Measurements from ENCODE around the gene UHRF2. TPM values are rescaled to one million over a fixed set of nuclear protein-coding genes. Genes with fewer than 3 reads are reported as not detected.

UHRF2 gene
- polyA plus RNA-seq, 2 donors: 9.9 to 13.7 TPM

GRCh38 chr9:6426117-6426516, 13.1 kb downstream of the UHRF2 start:
- no peaks in the 10 kb centered on the region for H3K4me1 ChIP-seq (ENCODE audit: control insufficient read depth in 2 of 2, insufficient read depth in 2 of 2, low read length in 1 of 2)

DNA sequence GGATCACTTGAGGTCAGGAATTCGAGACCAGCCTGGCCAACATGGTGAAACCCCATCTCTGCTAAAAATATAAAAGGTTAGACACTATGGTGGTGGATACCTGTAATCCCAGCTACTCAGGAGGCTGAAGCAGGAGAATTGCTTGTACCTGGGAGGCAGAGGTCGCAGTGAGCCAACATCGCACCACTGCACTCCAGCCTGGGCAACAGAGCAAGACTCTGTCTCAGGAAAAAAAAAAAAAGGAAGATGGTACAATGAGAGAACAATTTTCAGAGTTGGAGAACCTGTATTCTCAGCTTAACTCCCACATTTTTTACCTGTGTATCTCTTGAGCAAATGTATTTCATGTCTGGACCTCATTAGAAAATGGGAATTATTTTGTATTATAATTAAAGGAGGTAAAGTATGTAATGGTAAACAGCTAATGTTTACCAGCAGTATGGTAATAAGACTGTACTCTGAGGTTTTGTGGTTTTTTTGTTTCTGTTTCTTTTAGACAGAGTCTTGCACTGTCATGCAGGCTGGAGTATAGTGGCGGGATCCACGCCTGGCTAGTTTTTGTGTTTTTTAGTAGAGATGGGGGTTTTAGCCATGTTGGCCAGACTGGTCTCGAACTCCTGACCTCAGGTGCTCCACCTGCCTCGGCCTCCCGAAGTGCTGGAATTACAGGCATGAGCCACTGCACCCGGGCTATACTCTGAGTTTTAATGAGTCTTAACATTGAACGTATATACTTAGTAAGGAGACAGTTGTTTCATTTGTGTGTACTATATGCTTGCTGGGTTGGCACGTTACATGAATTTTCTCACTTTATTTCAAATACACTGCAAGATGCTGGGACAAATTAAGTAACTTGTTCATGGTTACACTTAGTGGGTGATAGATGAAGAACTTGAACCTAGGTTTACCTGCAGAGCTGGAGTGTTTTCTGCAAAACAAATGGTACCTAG, 16.2 kb downstream of the UHRF2 start:
- 83 to 87% methylated on average over 11 of the region's 11 CpGs for WGBS, 2 donors
- no peaks in the 10 kb centered on the region for H3K27me3 ChIP-seq (ENCODE audit: control insufficient read depth in 1 of 2, insufficient read depth in 2 of 2, low read length in 2 of 2)
- H3K9me3 ChIP-seq (ENCODE audit: control insufficient read depth in 2 of 2, insufficient read depth in 1 of 2, low read depth in 1 of 2, low read length in 1 of 2): no peaks in the 10 kb centered on the region
- H3K27ac ChIP-seq (ENCODE audit: low read depth in 2 of 2, low read length in 1 of 2): no peak overlapping the region
- no peaks in the 10 kb centered on the region for H3K4me1 ChIP-seq (ENCODE audit: control insufficient read depth in 2 of 2, insufficient read depth in 2 of 2, low read length in 1 of 2)
- no peak overlapping the region for H3K4me3 ChIP-seq (ENCODE audit: low read depth in 1 of 2, low read length in 2 of 2)
- no peaks in the 10 kb centered on the region for H3K36me3 ChIP-seq (ENCODE audit: control insufficient read depth in 2 of 2, insufficient read depth in 2 of 2, low read length in 1 of 2)

More at GRCh38 chr9:6426117-6426516, 13.1 kb downstream of the UHRF2 start:
- H3K27ac ChIP-seq (ENCODE audit: low read depth in 2 of 2, low read length in 1 of 2): no peak overlapping the region
- no peaks in the 10 kb centered on the region for H3K36me3 ChIP-seq (ENCODE audit: control insufficient read depth in 2 of 2, insufficient read depth in 2 of 2, low read length in 1 of 2)
- no peaks in the 10 kb centered on the region for H3K27me3 ChIP-seq (ENCODE audit: control insufficient read depth in 1 of 2, insufficient read depth in 2 of 2, low read length in 2 of 2)
- H3K4me3 ChIP-seq (ENCODE audit: low read depth in 1 of 2, low read length in 2 of 2): no peak overlapping the region
- WGBS, 2 donors: 81 to 84% methylated on average over 2 of the region's 2 CpGs
- H3K9me3 ChIP-seq (ENCODE audit: control insufficient read depth in 2 of 2, insufficient read depth in 1 of 2, low read depth in 1 of 2, low read length in 1 of 2): no peaks in the 10 kb centered on the region

DNA sequence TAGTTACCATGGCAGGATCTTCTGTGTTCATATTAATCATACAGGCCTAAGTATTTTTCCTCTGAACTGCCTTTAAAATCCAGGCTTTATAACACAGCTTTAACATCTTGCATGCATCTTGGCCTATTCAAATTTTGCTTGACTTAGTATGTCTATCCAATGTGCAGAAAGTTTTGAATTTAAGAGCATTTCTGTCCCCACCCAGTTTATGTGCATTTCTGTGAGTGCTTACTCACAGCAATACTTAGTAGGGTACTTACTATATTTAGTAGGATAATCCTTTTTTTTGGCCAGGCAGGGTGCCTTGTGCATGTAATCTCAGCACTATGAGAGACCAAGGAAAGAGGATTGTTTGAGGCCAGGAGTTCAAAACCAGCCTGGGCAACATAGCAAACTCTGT, 18.0 kb downstream of the UHRF2 start:
- Histone ChIP-seq H3K9me3 (ENCODE audit: control insufficient read depth in 2 of 2, insufficient read depth in 1 of 2, low read depth in 1 of 2, low read length in 1 of 2) (no peaks in the 10 kb centered on the region), H3K27me3 (ENCODE audit: control insufficient read depth in 1 of 2, insufficient read depth in 2 of 2, low read length in 2 of 2) (no peaks in the 10 kb centered on the region), H3K27ac (ENCODE audit: low read depth in 2 of 2, low read length in 1 of 2) (no peak overlapping the region), H3K36me3 (ENCODE audit: control insufficient read depth in 2 of 2, insufficient read depth in 2 of 2, low read length in 1 of 2) (peaks cover 0 to 3% of the 10 kb centered on the region in 2 donors), H3K4me3 (ENCODE audit: low read depth in 1 of 2, low read length in 2 of 2) (no peak overlapping the region), H3K4me1 (ENCODE audit: control insufficient read depth in 2 of 2, insufficient read depth in 2 of 2, low read length in 1 of 2) (no peaks in the 10 kb centered on the region)

DNA sequence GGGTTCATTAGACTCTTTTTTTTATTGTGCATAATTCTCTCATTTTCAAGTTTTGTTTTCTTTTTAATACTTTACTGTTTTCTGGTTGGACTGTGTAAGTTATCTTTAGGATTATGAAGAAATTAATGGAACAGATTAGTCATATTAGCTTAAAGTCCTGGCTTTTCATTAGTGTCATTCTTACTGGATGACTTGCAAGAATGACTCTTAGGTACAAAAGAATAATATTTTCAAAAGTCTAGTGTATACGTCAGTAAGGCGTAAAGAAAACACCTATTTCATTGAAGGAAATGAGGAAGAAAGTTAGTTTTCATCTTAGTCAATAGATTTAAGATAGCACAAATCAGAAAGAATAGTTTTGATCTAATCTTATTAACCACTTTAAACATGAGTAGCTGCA, 20.4 kb downstream of the UHRF2 start:
- H3K4me3 ChIP-seq (ENCODE audit: low read depth in 1 of 2, low read length in 2 of 2): no peak overlapping the region
- 54 to 60% methylated on average over 2 of the region's 2 CpGs for WGBS, 2 donors
- no peaks in the 10 kb centered on the region for H3K9me3 ChIP-seq (ENCODE audit: control insufficient read depth in 2 of 2, insufficient read depth in 1 of 2, low read depth in 1 of 2, low read length in 1 of 2)
- no peaks in the 10 kb centered on the region for H3K27me3 ChIP-seq (ENCODE audit: control insufficient read depth in 1 of 2, insufficient read depth in 2 of 2, low read length in 2 of 2)
- no peaks in the 10 kb centered on the region for H3K4me1 ChIP-seq (ENCODE audit: control insufficient read depth in 2 of 2, insufficient read depth in 2 of 2, low read length in 1 of 2)
- peaks cover 3% of the 10 kb centered on the region in 2 donors for H3K36me3 ChIP-seq (ENCODE audit: control insufficient read depth in 2 of 2, insufficient read depth in 2 of 2, low read length in 1 of 2)
- H3K27ac ChIP-seq (ENCODE audit: low read depth in 2 of 2, low read length in 1 of 2): no peak overlapping the region

- 82 to 83% methylated on average over 9 of the region's 9 CpGs for WGBS, 2 donors
- Histone ChIP-seq H3K4me1 (ENCODE audit: control insufficient read depth in 2 of 2, insufficient read depth in 2 of 2, low read length in 1 of 2) (no peaks in the 10 kb centered on the region), H3K36me3 (ENCODE audit: control insufficient read depth in 2 of 2, insufficient read depth in 2 of 2, low read length in 1 of 2) (peaks cover 3% of the 10 kb centered on the region in 2 donors), H3K4me3 (ENCODE audit: low read depth in 1 of 2, low read length in 2 of 2) (no peak overlapping the region), H3K9me3 (ENCODE audit: control insufficient read depth in 2 of 2, insufficient read depth in 1 of 2, low read depth in 1 of 2, low read length in 1 of 2) (no peaks in the 10 kb centered on the region), H3K27me3 (ENCODE audit: control insufficient read depth in 1 of 2, insufficient read depth in 2 of 2, low read length in 2 of 2) (no peaks in the 10 kb centered on the region), H3K27ac (ENCODE audit: low read depth in 2 of 2, low read length in 1 of 2) (no peak overlapping the region)
Measured at GRCh38 chr9:6439051-6439703, 26.2 kb downstream of the UHRF2 start.

- WGBS, 2 donors: 56 to 67% methylated on average over 3 of the region's 3 CpGs
- Histone ChIP-seq H3K9me3 (ENCODE audit: control insufficient read depth in 2 of 2, insufficient read depth in 1 of 2, low read depth in 1 of 2, low read length in 1 of 2) (no peaks in the 10 kb centered on the region), H3K4me3 (ENCODE audit: low read depth in 1 of 2, low read length in 2 of 2) (no peak overlapping the region), H3K27me3 (ENCODE audit: control insufficient read depth in 1 of 2, insufficient read depth in 2 of 2, low read length in 2 of 2) (no peaks in the 10 kb centered on the region), H3K4me1 (ENCODE audit: control insufficient read depth in 2 of 2, insufficient read depth in 2 of 2, low read length in 1 of 2) (no peaks in the 10 kb centered on the region), H3K36me3 (ENCODE audit: control insufficient read depth in 2 of 2, insufficient read depth in 2 of 2, low read length in 1 of 2) (peaks cover 0 to 3% of the 10 kb centered on the region in 2 donors), H3K27ac (ENCODE audit: low read depth in 2 of 2, low read length in 1 of 2) (no peak overlapping the region)
Measured at GRCh38 chr9:6440405-6440804, 27.4 kb downstream of the UHRF2 start.

- Histone ChIP-seq H3K4me1 (ENCODE audit: control insufficient read depth in 2 of 2, insufficient read depth in 2 of 2, low read length in 1 of 2) (no peaks in the 10 kb centered on the region), H3K27me3 (ENCODE audit: control insufficient read depth in 1 of 2, insufficient read depth in 2 of 2, low read length in 2 of 2) (no peaks in the 10 kb centered on the region), H3K4me3 (ENCODE audit: low read depth in 1 of 2, low read length in 2 of 2) (no peak overlapping the region), H3K36me3 (ENCODE audit: control insufficient read depth in 2 of 2, insufficient read depth in 2 of 2, low read length in 1 of 2) (peaks cover 0 to 3% of the 10 kb centered on the region in 2 donors), H3K27ac (ENCODE audit: low read depth in 2 of 2, low read length in 1 of 2) (no peak overlapping the region), H3K9me3 (ENCODE audit: control insufficient read depth in 2 of 2, insufficient read depth in 1 of 2, low read depth in 1 of 2, low read length in 1 of 2) (no peaks in the 10 kb centered on the region)
- WGBS, 2 donors: 45 to 53% methylated on average over 1 of the region's 1 CpG
Measured at GRCh38 chr9:6441269-6441668, 28.3 kb downstream of the UHRF2 start.

GRCh38 chr9:6443661-6444060, 30.7 kb downstream of the UHRF2 start:
- no peaks in the 10 kb centered on the region for H3K36me3 ChIP-seq (ENCODE audit: control insufficient read depth in 2 of 2, insufficient read depth in 2 of 2, low read length in 1 of 2)
- no peaks in the 10 kb centered on the region for H3K4me1 ChIP-seq (ENCODE audit: control insufficient read depth in 2 of 2, insufficient read depth in 2 of 2, low read length in 1 of 2)
- WGBS, 2 donors: 21 to 31% methylated on average over 1 of the region's 1 CpG
- no peak overlapping the region for H3K4me3 ChIP-seq (ENCODE audit: low read depth in 1 of 2, low read length in 2 of 2)
- H3K27me3 ChIP-seq (ENCODE audit: control insufficient read depth in 1 of 2, insufficient read depth in 2 of 2, low read length in 2 of 2): no peaks in the 10 kb centered on the region
- no peaks in the 10 kb centered on the region for H3K9me3 ChIP-seq (ENCODE audit: control insufficient read depth in 2 of 2, insufficient read depth in 1 of 2, low read depth in 1 of 2, low read length in 1 of 2)
- H3K27ac ChIP-seq (ENCODE audit: low read depth in 2 of 2, low read length in 1 of 2): no peak overlapping the region

DNA sequence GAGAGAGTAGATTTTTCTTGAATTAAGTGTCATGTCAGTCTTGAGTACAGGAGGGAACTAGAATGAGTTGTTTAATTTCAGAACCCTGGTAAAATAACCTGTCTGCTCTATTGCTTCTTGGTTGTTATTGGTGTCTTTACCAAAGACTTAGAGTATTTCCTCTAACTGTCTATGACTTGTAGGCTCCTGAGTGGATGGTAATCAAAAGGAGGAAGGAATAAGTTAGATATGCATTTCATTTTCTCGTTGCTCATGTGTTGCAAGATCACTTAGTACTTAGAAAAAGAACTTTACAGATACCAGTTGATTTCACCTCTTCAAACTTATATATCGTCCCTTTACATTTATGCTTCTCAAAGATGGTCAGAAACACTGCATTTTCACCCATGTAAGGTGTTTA, 31.1 kb downstream of the UHRF2 start:
- H3K9me3 ChIP-seq (ENCODE audit: control insufficient read depth in 2 of 2, insufficient read depth in 1 of 2, low read depth in 1 of 2, low read length in 1 of 2): no peaks in the 10 kb centered on the region
- H3K4me3 ChIP-seq (ENCODE audit: low read depth in 1 of 2, low read length in 2 of 2): no peak overlapping the region
- H3K36me3 ChIP-seq (ENCODE audit: control insufficient read depth in 2 of 2, insufficient read depth in 2 of 2, low read length in 1 of 2): peaks cover 0 to 1% of the 10 kb centered on the region in 2 donors
- no peaks in the 10 kb centered on the region for H3K4me1 ChIP-seq (ENCODE audit: control insufficient read depth in 2 of 2, insufficient read depth in 2 of 2, low read length in 1 of 2)
- H3K27ac ChIP-seq (ENCODE audit: low read depth in 2 of 2, low read length in 1 of 2): no peak overlapping the region
- no peaks in the 10 kb centered on the region for H3K27me3 ChIP-seq (ENCODE audit: control insufficient read depth in 1 of 2, insufficient read depth in 2 of 2, low read length in 2 of 2)
- 76 to 80% methylated on average over 2 of the region's 2 CpGs for WGBS, 2 donors

Measured in esophagus (tissue), 2 donors.